HepG2 (cell line): ENCODE data around the gene PCBP1. TPM values are rescaled to one million over a fixed set of nuclear protein-coding genes. Genes with fewer than 3 reads are reported as not detected.

ENCODE experiments used
- FOXK1 ChIP-seq: sonication (generic); formaldehyde crosslinking; IDR thresholded peaks from 2 replicates; pipeline ENCODE4 v1.4.0; 2020; ENCODE audit warnings: low read depth, missing genetic modification reagents, borderline replicate concordance
- GABPB1 ChIP-seq: IDR thresholded peaks from 2 replicates; pipeline ENCODE4 v1.6.1; 2016; ENCODE audit warnings: mild to moderate bottlenecking, missing genetic modification reagents, moderate library complexity, missing compliant biosample characterization
- HDAC2 ChIP-seq: sonication (generic); formaldehyde crosslinking; IDR thresholded peaks from 2 replicates; pipeline ENCODE4 v1.4.0; 2020; ENCODE audit warnings: missing genetic modification reagents
- HNF4G ChIP-seq, 2 experiments: sonication (generic) in 1 of 2; formaldehyde crosslinking in 1 of 2; IDR thresholded peaks; 2 replicates each; pipeline versions ENCODE4 v1.4.0 to v1.6.1; 2011 to 2020; ENCODE audit warnings: borderline replicate concordance in 2 of 2, low read depth in 2 of 2, mild to moderate bottlenecking in 2 of 2, low read length in 1 of 2, missing genetic modification reagents in 1 of 2, moderate library complexity in 1 of 2
- IRF2 ChIP-seq: IDR thresholded peaks from 2 replicates; pipeline ENCODE4 v1.6.1; 2018; ENCODE audit warnings: missing genetic modification reagents, missing compliant biosample characterization
- KAT7 ChIP-seq: IDR thresholded peaks from 2 replicates; pipeline ENCODE4 v1.6.1; 2018; ENCODE audit warnings: borderline replicate concordance, missing compliant biosample characterization
- KDM4B ChIP-seq: sonication (generic); formaldehyde crosslinking; IDR thresholded peaks from 2 replicates; pipeline ENCODE4 v1.4.0; 2020; ENCODE audit warnings: missing genetic modification reagents
- MED1 ChIP-seq: sonication (generic); formaldehyde crosslinking; IDR thresholded peaks from 2 replicates; pipeline ENCODE4 v1.4.0; 2020; ENCODE audit warnings: missing genetic modification reagents
- MEF2D ChIP-seq: sonication (generic); formaldehyde crosslinking; IDR thresholded peaks from 2 replicates; pipeline ENCODE4 v1.5.1; 2020; ENCODE audit warnings: mild to moderate bottlenecking, missing genetic modification reagents
- NCOR1 ChIP-seq: fragments of 200-600 bp; sonication (generic); IDR thresholded peaks from 2 replicates; pipeline ENCODE4 v1.7.0; 2017; ENCODE audit warnings: antibody characterized with exemption, low read length, borderline replicate concordance
- NPAS2 ChIP-seq: sonication (generic); formaldehyde crosslinking; IDR thresholded peaks from 2 replicates; pipeline ENCODE4 v1.8.0; 2022; ENCODE audit warnings: mild to moderate bottlenecking, missing genetic modification reagents, borderline replicate concordance
- NR2F1 ChIP-seq, 2 experiments: fragments of 450-650 bp in 1 of 2; formaldehyde crosslinking in 1 of 2; IDR thresholded peaks; 2 replicates each; pipeline versions ENCODE4 v1.5.0 to v1.6.1; 2016 to 2020; ENCODE audit warnings: mild to moderate bottlenecking in 1 of 2, missing compliant biosample characterization in 1 of 2, missing genetic modification reagents in 1 of 2, moderate library complexity in 1 of 2
- NR2F2 ChIP-seq: IDR thresholded peaks from 2 replicates; pipeline ENCODE4 v1.6.1; 2012; ENCODE audit warnings: low read depth, inconsistent platforms, borderline replicate concordance
- SKI ChIP-seq: fragments of 450-650 bp; IDR thresholded peaks from one replicate; pipeline ENCODE4 v1.6.1; 2018; ENCODE audit warnings: mild to moderate bottlenecking; ENCODE audit not compliant: partially characterized antibody
- SOX5 ChIP-seq: IDR thresholded peaks from 2 replicates; pipeline ENCODE4 v1.6.1; 2016; ENCODE audit warnings: borderline replicate concordance
- TEAD3 ChIP-seq: optimal IDR thresholded peaks from 2 replicates; pipeline ENCODE3; 2016; ENCODE audit warnings: borderline replicate concordance
- ZNF138 ChIP-seq: sonication (generic); formaldehyde crosslinking; IDR thresholded peaks from 2 replicates; pipeline ENCODE4 v1.5.0; 2020; ENCODE audit warnings: mild to moderate bottlenecking, low read depth, missing genetic modification reagents
- ZNF3 ChIP-seq: IDR thresholded peaks from 2 replicates; pipeline ENCODE4 v1.7.0; 2017; ENCODE audit warnings: inconsistent platforms
- ZNF574 ChIP-seq: sonication (generic); formaldehyde crosslinking; IDR thresholded peaks from 2 replicates; pipeline ENCODE4 v1.4.0; 2020; ENCODE audit warnings: missing genetic modification reagents
- ZNF580 ChIP-seq: IDR thresholded peaks from 2 replicates; pipeline ENCODE4 v1.6.1; 2016; ENCODE audit warnings: low read depth, borderline replicate concordance
- ZNF660 ChIP-seq: sonication (generic); formaldehyde crosslinking; IDR thresholded peaks from 2 replicates; pipeline ENCODE4 v1.5.1; 2020; ENCODE audit warnings: mild to moderate bottlenecking, low read depth, missing genetic modification reagents, borderline replicate concordance
- ZNF678 ChIP-seq: sonication (generic); formaldehyde crosslinking; IDR thresholded peaks from 2 replicates; pipeline ENCODE4 v1.4.0; 2020; ENCODE audit warnings: mild to moderate bottlenecking, missing genetic modification reagents
- ZNF710 ChIP-seq: sonication (generic); formaldehyde crosslinking; IDR thresholded peaks from 2 replicates; pipeline ENCODE4 v1.5.0; 2020; ENCODE audit warnings: mild to moderate bottlenecking, missing genetic modification reagents, borderline replicate concordance
- polyA plus RNA-seq, 8 experiments: library from polyadenylated mRNA; depleted of rRNA in 3 of 8; stranded (reverse) in 7 of 8; unstranded in 1 of 8; fragments of >200 nt; fragmentation: Illumina TruSeq in 4 of 8; extraction: Trizol in 4 of 8; gene quantifications; 2 replicates each; pipeline versions ENCODE4 v1.2.1 to v1.2.3, GENCODE V29; 2011 to 2016; ENCODE audit warnings: low read depth in 4 of 8, missing spikeins in 1 of 8, mixed read lengths in 1 of 8; ENCODE audit not compliant: insufficient read depth in 1 of 8
- total RNA-seq, 5 experiments: library from RNA; depleted of rRNA; stranded (reverse); fragments of >200 nt; fragmentation: Illumina TruSeq; extraction: Trizol; gene quantifications; 2 replicates each; pipeline ENCODE4 v1.2.3, GENCODE V29; 2016; ENCODE audit warnings: low read depth in 1 of 5

Gene PCBP1
- total and polyA plus RNA-seq, 2 of the 13 experiments (the other 11 are each of a cell fraction or from before 2014, with no cell fraction given) = 32.0 to 137 TPM

- 0 out of 2 replicates have a peak, but pooled peaks have one; percentile 45 for TF ChIP-seq SOX5
- TF ChIP-seq NR2F2 = peak; percentile 51; the same call in 1 of the 2 replicates
- TF ChIP-seq IRF2 (CRISPR knock-in tag) = peak; percentile 44; the same call in 1 of the 2 replicates
- no peak for TF ChIP-seq NPAS2 (CRISPR knock-in tag)
- peak; percentile 49; the same call in 1 of the 2 replicates for TF ChIP-seq ZNF574
- 0 out of 2 replicates have a peak, but pooled peaks have one; percentile 21 for TF ChIP-seq KDM4B (CRISPR knock-in tag)
- TF ChIP-seq ZNF710 (CRISPR knock-in tag) = 0 out of 2 replicates have a peak, but pooled peaks have one; percentile 39
- peak; percentile 97 for TF ChIP-seq TEAD3 (CRISPR knock-in tag)
- peak; percentile 55; the same call in 1 of the 2 replicates for TF ChIP-seq KAT7 (CRISPR knock-in tag)
- no peak for TF ChIP-seq ZNF660 (CRISPR knock-in tag)
- TF ChIP-seq NR2F1 (CRISPR knock-in tag; IDR thresholded peaks at IDR 0.05) = peak in 1 of 2 experiments; percentile 71; a peak in 2 of 4 replicates
- TF ChIP-seq HNF4G (IDR thresholded peaks at IDR 0.05; ENCODE audit: borderline replicate concordance, low read depth, low read length) = peak; percentile 80; the same call in 1 of the 2 replicates
- no peak for TF ChIP-seq HNF4G (CRISPR knock-in tag; IDR thresholded peaks at IDR 0.05; ENCODE audit: borderline replicate concordance, low read depth)
- no peak for TF ChIP-seq ZNF678 (CRISPR knock-in tag)
- peak; percentile 61 for TF ChIP-seq MED1 (CRISPR knock-in tag)
- peak; percentile 40; the same call in 1 of the 2 replicates for TF ChIP-seq NCOR1
- TF ChIP-seq HDAC2 (CRISPR knock-in tag) = peak; percentile 57; the same call in 1 of the 2 replicates
- no peak for TF ChIP-seq GABPB1 (CRISPR knock-in tag)
- 0 out of 2 replicates have a peak, but pooled peaks have one; percentile 25 for TF ChIP-seq ZNF3 (CRISPR knock-in tag)
- peak; percentile 64; the same call in 1 of the 2 replicates for TF ChIP-seq ZNF580 (CRISPR knock-in tag)
- TF ChIP-seq FOXK1 (CRISPR knock-in tag) = 0 out of 2 replicates have a peak, but pooled peaks have one; percentile 41
- TF ChIP-seq ZNF138 = no peak
- TF ChIP-seq MEF2D (CRISPR knock-in tag) = no peak
- TF ChIP-seq SKI = peak; percentile 40
Measured at GRCh38 chr2:70050631-70051425, 36.4 kb upstream of the PCBP1 start (continued).
